Fibroblast of skin of right quadriceps (primary cell): ENCODE measurements around the gene EDARADD.
"Not testable (repeated sequence)": the region's sequence is repeated elsewhere in the genome, so short reads cannot be mapped to it uniquely, and the experiment has no call there.

ENCODE experiments used
- DNase-seq: peaks from one replicate; pipeline ENCODE4 v3.0.0-alpha.2; 2013

The EDARADD gene

DNA sequence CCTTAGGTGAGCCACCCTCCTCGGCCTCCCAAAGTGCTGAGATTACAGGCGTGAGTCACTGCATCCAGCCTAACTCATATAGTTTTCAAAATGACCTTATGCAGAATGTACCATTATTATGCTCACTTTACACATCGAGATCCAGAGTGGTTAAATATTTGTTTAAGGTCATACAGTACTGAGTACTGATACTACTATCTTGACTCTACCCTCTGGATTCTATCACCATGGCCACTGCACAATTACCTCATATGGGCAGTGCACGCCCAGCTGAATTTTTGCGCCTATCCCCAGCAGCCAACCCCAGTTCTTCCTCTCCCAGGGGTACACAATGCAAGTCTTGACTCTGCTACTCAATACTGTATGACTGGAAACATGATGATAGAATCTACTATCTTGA lies 56.7 kb downstream of the EDARADD start:
- no peak for DNase-seq

DNA sequence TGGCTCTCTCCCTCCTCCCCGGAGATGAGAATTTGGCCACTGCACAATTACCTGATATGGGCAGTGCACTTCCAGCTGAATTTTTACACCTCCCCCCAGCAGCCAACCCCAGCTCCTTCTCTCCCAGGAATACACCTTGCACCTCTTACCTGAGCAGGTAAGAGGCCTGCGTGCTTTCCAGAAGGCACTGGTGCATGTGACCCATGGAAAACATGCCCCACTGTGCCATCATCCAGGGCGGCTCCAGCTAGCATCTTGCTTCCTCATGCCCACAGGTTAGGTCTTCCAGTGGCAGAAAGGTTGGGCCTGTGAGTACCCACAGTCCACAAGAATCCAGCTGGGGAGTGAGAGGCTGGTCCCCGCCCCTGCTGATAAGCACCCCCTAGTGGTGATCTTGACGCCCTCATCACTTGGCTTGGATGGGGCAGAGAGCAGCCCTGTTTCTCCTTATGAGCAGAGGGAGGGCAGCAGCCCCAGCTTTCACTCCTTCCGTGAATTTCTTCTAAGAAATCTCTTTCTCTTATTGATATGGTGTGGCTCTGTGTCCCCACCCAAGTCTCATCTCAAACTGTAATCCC lies 57.8 kb downstream of the EDARADD start:
- DNase-seq: no peak

DNA sequence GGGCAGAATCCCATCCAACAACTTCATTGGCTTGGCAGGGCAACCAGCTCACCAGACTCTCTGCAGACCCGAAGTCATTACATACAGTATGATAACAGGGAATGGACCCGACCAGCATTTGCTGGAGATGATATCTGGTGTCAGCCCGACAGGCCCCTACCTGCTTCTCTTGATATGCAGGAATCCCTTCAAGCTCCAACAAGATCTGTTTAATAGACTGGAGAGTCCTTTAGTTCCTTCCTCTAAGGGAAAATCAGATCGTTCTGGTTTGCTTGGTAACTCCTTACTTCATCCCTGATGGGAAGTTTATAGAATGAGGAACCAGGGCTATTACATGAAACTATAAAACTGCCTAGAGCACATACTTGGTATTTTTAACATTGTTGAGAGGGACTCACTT lies 61.2 kb downstream of the EDARADD start:
- no peak for DNase-seq

DNA sequence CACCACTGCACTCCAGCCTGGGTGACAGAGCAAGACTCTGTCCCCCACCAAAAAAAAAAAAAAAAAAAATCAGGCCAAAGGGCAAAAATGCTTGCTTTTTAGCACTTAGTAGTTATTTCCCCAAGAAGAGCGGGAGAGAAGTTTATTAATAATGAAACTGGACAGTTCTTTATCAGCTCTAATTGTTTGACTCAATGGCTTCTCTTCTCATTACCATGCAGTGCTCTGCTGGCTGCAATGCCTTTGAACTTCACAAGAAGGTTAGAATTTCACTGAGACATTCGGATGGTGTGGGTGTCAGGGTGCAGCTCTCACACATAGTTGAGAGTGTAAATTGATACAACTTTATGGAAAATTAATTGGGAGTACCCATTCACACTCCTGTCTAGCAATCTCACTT lies 63.7 kb downstream of the EDARADD start:
- no peak for DNase-seq

DNA sequence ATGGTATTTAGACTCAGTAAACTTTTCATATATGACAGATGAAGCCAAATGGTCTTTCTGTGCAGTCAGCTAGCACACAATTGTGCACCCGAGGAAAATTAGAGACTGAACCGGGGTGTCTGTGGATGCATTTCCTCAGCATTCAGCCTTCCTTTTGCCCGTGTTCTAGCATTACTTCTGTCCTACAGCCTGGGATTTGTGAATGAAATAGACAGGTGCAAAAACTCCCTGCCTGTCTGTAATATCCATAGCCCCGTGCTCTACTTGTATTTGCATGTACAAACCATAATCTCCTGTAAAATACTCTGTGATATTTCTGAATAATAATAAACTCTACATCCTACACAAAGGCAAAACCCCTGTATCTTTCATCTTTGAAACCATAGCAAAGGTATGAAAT lies 64.9 kb downstream of the EDARADD start:
- DNase-seq: no peak

DNA sequence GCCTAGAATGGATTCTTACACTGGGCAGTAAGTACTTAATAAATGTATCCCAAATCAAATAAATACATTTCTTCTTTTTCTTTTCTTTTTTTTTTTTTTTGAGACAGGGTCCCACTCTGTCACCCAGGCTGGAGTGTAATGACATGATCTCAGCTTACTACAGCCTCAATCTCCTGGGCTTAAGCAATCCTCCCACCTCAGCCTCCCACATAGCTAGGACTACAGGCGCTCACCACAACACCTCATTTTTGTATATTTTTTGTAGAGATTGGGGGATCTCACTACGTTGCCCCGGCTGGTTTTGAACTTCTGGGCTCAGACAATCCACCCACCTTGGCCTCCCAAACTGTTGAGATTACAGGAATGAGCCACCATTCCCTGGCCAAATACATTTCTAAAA lies 66.0 kb downstream of the EDARADD start:
- no peak for DNase-seq

DNA sequence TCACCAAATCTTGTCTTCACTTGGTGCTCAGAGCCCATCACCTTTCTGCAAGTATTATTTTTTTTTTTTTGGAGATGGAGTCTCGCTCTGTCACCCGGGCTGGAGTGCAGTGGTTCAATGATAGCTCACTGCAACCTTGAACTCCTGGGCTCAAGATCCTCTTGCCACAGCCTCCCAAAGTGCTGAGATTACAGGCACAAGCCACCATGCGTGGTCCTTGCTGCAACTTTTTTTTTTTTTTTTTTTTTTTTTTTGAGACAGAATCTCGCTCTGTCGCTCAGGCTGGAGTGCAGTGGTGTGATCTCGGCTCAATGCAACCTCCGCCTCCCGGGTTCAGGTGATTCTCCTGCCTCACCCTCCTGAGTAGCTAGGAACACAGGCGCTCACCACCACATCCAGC lies 70.1 kb downstream of the EDARADD start:
- DNase-seq: not testable (repeated sequence)

DNA sequence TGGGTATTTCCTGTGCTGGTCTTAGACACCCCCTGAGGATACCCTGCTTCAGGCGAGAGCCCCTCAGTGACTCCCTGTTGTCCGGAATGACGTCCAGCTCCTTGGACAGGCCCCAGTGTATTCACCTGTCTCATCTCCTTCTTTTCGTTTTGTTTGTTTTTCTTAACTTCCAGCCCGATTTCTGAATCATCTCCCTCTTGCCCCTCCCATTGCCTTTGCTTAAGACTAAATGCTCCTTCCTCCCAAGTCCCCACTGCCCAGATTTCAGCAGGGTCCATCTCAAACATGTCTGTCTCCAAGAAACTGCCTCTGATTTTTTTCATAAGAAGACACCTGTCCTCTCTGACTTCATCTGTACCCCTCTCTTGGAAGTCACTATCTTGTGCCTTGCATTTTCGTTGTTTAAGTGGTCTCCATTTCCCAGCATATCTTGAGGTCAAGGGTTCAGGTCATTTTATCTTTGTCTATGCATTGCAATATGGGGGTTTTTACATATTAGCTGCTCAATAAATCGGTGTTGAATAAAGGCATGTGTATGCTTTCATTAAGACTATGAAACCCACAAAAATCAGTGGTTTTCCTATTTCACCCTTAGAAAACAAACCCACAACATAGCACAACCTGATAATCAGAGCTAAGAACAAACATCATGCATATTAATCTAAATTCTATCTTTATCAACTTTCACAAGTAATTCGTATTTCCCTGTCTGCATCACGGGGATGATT lies 71.3 kb downstream of the EDARADD start:
- no peak for DNase-seq

DNA sequence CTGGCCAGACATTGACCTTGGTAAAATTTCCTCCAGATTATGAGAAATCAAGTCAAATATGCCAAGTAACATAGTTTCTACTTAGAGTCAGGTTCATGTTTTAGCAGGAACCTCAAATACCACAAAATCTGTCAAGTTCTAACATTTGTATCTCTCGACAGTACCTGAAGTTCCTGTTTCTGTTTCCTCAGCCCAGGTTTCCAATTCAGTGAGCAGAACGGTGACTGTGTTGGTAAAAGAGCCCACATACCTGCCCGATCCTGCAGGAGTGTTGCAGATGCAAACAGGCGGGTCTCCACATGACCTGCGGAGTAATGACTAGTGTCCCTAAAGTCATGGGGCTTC lies 71.8 kb downstream of the EDARADD start:
- DNase-seq: no peak

DNA sequence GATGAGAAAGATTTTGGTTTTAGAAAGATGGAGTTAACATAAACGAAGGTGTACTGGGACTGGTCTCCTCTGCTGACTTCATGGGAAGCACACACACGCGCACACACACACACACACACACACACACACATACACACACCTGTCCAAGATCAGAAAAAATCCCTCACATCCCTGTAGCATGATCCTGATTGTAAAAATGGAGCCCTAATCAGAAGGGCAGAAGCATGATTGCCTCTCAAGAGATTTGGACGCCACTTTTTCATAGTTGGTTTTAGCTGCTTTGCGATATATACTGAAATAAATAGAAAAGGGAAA lies 73.2 kb downstream of the EDARADD start:
- no peak for DNase-seq

DNA sequence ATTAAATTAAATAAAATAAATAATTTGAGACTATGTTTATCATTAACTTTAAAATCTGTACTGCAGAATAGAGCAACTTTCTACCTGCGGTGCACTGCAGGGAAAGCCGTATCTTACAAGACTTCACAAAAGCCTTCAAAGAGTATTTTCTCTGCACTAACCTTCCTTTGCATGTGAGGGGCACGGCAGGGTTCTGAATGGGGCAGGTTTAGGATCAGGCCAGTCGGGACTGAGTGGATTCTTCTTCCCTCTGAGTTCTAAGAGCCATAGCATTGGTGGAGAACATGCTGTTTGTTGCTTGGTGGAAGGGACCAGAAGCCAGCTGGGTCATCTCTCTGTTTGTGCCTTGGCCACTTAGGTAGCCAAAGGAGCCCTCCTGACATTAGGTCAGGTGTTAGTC lies 74.5 kb downstream of the EDARADD start:
- DNase-seq: no peak

DNA sequence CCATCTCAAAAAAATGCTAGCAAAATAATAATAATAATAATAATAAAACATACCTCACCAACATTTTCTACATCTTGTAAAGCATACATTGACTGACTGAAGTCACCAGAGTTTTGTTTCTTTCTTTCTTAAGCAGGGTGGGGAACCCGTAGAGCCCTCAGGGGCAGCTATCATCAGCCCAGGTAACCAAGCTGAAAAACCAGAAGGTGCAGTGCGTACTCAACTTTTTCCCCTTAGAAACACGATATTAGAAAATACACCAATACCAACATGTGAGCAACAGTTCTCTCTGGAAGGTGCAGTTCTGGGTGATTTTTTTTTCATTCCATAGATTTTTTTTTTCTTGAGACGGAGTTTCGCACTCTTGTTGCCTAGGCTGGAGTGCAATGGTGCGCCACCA lies 75.4 kb downstream of the EDARADD start:
- no peak for DNase-seq

DNA sequence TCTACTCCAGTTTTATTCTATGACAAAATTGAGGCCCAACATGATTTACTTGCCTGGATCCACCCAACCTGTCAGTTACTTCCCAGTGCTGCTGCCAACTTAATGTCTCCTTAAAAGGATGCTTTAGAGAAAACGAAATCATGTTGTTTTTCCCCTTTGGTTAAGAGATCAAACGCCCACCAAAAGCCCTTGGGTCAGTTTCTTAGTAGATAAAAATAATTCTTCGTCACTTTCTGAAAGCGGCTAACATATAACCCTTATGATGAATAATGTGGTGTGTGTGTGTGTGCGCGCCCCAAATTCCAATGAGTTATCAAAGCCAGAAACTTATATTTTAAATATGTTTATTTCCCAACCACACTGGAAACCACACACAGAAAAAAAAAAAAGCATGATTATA lies 77.0 kb downstream of the EDARADD start:
- no peak for DNase-seq

DNA sequence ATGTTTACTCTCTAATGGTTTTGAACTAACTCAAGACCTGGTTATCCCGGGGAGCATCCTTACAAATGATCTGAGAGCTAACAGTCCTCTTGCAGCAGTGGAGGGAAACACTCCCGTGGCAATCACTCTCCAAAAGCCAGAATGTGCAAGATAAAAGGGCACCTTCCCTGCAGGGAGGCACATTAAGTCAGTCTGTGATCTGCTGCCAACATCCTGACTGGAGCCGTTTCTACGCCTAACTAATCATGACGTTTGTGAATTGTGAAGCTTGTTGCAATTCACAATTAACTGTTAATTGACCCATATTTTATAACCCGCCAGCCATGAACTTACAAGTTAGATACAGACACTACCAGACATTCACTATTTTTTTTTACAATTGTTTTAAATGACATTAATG lies 77.6 kb downstream of the EDARADD start:
- no peak for DNase-seq

DNA sequence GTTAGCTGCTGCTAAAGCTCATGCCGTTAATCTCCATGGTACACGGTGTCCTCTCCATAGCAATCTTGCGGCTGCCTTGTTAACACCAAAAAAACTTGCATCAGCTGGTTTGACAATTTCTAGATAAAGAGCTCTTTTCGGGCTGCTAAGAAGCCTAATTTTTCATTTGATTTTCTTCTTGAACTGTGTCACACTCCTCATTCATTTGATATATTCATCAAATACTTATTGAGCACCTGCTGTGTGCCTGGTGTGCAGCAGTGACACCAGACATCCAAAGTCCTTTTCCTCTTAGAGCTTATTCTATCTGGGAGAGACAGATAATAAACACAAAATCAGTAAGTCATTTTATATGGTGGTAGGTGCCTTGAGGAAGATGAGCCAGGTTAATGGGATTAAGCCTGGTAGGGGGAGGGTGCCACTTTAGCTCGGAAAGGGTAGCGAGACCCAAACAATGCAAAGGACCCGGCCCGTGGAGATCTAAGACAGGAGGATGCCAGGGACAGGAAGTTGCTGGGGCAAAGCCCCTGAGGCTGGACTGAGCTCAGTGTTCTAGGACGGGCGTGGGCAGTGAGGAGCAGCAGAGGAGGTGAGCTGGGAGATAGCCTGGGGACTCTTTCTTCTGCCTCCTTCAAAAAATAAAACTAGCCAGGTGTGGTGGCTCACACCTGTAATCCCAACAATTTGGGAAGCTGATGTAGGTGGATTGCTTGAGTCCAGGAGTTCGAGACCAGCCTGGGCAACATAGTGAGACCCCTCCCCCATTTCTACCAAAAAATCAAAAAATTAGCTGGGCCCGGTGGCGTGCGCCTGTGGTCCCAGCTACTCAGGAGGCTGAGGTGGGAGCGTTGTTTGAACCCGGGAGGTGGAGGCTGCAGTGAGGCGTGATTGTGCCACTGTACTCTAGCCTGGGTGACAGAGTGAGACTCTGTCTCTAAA lies 79.0 kb downstream of the EDARADD start:
- no peak for DNase-seq

DNA sequence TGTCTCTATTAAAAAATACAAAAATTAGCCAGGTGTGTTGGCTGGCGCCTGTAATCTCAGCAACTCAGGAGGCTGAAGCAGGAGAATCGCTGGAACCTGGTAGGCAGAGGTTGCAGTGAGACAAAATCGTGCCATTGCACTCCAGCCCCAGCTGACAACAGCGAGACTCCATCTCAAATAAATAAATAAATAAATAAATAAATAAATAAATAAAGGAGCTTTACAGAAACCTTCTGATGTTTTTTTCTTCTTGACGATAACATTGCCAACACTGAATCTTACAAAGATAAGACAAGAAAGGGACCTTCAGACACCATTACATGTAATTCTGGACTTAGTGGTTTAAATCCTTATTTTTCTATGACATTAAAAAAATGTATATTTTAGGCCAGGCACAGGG lies 81.9 kb downstream of the EDARADD start:
- DNase-seq: no peak

DNA sequence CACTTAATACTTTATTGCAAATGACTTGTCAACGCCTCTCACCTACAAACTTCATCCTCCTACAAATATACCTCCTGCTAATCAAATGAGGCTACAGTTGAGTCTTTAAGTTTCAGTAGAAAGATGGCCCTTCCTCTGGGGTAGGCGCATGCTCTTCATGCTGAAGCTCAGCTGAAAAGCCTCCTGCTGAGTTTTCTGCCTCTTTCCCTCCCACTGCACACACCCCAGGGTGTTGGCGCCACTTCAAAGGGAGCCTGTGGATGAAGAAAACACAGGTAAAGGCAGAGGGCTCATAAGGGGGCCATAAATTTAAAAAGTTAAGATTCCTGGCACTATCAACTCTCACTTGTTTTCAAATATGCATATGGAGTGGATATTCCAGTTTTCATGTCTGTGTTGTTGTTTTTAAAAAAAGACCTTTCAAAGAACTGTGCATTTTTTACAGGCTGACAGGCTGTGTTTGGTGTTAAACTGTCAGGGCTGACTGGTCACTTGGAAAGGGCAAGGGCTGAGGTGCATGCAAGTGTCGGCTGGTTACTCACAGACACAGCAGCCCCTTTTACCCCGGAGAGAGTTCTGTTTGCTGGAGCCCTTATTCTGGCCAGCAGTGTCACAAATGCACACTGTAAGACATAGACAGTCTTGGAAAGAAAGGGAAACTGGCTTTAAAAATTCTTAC lies 86.8 kb downstream of the EDARADD start:
- no peak for DNase-seq

DNA sequence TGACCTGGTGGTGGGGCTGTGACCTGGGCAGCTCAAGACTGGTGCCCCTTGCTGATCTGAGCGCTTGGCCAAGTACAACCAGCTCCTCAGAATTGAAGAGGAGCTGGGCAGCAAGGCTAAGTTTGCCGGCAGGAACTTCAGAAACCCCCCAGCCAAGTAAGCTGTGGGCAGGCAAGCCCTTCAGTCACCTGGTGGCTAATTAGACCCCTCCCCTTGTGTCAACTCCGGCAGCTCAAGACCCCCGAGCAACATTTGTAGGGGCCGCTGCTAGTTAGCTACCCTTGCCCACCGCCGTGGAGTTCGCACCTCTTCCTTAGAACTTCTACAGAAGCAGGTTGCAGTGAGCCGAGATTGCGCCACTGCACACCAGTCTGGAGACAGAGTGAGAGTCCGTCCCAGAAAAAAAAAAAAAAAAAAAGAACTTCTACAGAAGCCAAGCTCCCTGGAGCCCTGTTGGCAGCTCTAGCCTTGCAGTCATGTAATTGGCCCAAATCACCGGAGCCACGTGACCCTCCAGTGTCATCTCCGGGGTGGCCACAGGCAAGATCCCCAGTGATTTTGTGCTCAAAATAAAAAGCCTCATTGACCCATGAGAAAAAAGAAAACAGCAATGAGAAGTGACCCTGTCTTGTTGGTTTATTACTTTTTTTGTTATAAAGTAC lies 90.4 kb downstream of the EDARADD start:
- DNase-seq: no peak

DNA sequence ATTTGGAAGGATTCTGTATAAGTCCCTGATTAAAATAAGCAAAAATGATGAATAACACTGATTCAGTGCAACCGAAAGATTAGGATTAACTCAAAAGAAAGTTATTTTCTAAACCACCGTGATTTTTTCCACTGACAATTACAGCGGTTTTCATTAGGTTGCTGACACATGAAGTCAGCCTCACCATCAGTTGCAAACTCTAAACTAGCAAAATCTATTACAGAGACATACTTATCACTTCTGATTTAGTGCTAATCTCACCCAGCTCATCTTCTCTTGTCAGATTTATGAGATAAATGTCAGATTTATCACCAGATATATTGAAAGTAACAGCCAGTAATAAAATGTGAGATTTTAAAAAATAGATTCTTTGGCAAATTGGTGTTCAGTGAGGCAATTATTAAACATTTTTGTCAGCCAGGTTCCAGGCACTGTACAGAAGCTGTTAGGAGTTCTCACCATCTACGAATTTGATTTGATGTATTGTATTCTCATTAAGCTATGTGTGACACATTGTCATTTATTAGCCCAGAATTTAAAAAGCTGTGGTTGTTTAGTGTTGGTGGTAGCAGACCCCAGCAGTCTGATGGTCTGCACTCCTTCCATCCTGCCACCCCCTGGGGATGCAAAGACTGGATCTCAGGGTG lies 92.4 kb downstream of the EDARADD start:
- DNase-seq: no peak

DNA sequence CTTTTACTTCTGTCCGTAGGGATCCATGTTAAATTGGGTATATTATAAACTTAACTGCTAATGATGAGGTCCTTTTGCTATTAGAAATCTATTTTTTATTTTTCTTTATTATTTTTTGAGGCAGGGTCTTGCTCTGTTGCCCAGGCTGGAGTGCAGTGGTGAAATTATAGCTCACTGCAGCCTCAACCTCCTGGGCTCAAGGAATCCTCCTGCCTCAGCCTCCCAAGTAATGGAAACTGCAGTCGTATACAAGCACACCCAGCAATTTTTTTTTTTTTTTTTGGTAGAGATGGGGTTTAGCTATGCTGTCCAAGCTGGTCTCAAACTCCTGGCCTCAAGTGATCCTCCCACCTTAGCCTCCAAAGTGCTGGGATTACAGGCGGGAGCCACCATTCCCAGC lies 95.1 kb downstream of the EDARADD start:
- not testable (repeated sequence) for DNase-seq

DNA sequence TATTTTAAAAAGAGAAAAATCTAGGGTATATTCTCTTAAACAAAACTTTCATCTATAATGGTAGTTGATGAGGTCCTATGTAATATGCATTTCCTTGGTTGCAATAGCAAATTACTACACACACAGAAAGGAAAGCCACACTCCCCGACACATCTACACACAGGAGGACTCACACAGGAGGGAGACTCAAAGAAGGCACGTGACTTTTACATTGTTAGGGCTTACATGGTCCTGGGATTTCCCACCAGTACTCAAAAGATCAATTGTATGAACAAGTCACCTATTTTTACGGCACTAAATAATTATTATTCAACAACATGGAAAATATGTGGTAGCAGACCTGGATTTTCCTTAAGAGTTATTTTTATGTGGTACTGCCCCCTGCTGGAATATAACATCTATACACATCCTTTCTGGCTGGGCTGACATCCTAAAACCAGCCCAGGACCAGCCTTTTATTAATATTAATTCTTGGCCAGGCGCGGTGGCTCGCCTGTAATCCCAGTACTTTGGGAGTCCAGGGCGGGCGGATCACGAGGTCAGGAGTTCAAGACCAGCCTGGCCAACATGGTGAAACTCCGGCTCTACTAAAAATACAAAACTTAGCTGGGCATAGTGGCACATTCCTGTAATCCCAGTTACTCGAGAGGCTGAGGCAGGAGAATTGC lies 95.8 kb downstream of the EDARADD start:
- DNase-seq: peak; percentile 40
